NCI-H1930 (cell line): Measurements from ENCODE around the gene DCC.
A peak's percentile ranks its signal among the peaks of the same experiment; 100 is the strongest.
"Not testable (repeated sequence)": the region's sequence is repeated elsewhere in the genome, so short reads cannot be mapped to it uniquely, and the experiment has no call there.

Experiments
- DNase-seq, 2 experiments: peaks; one replicate each; lab custom pipeline; 2025; lab: John Stamatoyannopoulos, UW

Gene DCC

DNA sequence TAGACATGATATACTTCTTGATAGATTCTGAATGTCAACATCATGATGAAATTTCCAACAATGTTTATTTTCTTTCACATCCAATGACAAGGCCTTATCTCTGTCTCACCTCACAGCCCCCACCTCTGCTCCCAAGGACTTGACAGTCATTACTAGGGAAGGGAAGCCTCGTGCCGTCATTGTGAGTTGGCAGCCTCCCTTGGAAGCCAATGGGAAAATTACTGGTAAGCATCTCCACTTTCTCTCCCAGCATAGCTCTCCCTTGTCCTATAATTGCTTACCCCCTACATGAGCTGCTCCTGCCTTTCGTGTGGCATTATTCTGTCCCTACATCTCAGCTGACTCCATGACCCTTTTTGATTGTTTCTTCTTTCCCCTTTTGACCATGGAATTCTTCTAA, 1062.7 kb downstream of the DCC start:
- no peak for DNase-seq

DNA sequence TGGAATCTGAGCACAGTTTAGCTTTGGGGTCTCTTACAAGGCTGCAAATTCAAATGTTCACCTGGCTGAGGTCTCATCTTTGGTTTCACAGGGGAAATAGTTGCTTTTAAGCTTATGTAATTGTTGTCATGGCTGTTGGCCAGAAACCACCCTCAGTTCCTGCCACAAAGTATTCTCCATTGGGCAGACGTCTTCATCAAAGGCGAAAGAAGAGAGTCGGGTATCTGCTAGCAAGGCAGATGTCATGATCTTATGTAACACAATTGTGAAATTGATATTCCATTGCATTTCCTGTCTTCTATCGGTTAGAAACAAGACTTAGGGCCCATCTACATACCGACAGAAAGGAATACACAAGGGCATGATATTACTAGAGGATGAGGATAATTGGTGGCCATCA, 1068.3 kb downstream of the DCC start:
- DNase-seq = no peak

- DNase-seq = no peak
These were observed 1071.5 kb downstream of the DCC start for GRCh38 chr18:53411511-53411910.

DNA sequence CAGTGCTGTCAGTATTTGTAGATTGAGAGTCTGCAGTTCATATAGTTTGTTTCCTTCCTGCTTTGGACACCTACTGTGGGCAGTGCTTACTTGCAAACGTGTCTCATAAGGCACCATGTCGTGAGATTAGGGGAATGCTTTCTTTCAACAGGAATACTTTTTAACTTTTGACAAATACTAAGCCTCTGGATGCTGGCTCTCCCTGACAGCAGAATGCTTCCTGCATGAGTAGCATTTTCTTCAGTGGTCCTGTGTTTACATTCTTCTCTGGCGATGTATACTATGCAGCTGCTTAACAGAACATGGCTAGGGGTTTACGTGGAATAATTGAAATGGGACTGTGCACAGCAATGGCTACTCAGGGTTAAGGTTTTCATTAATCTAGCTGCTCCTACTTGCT, 1077.0 kb downstream of the DCC start:
- no peak for DNase-seq

GRCh38 chr18:53421869-53422268, 1081.9 kb downstream of the DCC start:
- DNase-seq = no peak

GRCh38 chr18:53422896-53423295, 1082.9 kb downstream of the DCC start:
- DNase-seq = no peak

DNA sequence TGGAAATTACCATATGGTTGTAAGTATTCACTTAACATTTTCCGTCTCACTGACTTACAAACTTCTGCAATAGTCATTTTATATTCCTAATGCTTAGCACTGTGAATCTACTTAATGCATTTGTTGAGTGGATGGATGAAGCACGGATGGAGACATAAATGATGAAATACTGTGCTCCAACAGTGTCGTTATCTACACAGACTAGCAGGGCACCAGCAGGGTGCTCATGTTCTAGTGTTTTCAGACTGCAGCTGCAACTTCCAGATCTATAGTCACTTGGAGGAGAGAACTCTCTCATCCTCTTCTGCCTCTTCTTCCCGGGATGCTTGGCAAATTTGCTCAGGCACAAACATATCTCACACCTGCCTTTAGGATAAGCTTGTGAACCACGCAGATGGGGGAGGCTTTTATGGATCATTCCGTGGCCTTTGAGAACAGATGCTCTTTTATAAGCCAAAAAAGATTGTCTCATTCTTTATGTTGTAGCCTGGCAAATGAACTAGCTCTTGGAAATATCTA, 1086.7 kb downstream of the DCC start:
- DNase-seq = peak; percentile 40 to 44

GRCh38 chr18:53441761-53442414, 1101.9 kb downstream of the DCC start:
- DNase-seq = no peak

DNA sequence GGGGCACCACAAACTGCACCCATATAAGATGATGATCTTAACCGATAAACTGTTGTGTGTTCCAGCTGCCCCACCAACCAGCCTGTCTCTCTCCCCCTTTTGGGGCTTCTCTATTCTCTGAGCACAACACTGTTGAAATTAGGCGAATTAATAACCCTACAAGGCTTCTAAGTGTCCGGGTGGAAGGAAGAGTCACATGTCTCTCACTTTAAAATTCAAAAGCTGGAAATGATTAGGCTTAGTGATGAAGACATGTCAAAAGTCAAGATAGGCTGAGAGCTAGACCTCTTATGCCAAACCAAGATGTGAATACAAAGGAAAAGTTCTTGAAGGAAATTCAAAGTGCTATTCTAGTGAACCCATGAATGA, 1102.4 kb downstream of the DCC start:
- no peak for DNase-seq

DNA sequence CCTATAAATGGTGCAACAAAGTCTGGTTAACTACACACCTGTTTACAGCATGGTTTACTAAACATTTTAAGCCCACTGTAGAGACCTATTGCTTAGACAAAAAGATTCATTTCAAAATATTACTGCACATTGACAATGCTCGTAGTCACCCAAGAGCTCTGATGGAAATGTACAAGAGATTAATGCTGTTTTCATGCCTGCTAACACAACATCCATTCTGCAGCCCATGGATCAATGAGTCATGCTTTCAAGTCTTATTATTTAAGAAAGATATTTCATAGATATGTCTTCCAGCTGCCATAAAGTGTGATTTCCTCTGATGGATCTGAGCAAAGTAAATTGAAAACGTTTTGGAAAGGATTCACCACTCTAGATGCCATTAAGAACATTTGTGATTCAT, 1103.3 kb downstream of the DCC start:
- DNase-seq = no peak

- no peak for DNase-seq
These were observed 1103.8 kb downstream of the DCC start for GRCh38 chr18:53443831-53444230.

DNA sequence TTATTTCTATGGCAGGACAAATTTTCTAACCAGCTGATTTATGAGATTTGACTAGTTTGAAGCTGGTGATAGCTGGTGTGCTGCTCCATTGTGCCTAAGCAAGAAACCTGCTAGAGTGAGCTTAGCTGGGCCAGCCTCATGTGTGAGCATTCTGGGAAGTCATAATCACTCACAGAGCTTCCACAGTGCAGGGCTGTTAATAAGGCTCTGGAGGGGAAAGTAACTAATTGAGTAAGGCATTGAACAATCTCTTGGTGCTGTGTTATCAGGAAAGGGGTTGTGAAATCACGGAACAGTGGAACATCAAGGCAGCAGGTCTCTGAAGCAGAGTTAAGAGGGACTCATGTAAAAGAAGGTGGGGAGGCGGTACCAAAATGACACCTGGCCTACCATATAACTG, 1111.9 kb downstream of the DCC start:
- DNase-seq = no peak

DNA sequence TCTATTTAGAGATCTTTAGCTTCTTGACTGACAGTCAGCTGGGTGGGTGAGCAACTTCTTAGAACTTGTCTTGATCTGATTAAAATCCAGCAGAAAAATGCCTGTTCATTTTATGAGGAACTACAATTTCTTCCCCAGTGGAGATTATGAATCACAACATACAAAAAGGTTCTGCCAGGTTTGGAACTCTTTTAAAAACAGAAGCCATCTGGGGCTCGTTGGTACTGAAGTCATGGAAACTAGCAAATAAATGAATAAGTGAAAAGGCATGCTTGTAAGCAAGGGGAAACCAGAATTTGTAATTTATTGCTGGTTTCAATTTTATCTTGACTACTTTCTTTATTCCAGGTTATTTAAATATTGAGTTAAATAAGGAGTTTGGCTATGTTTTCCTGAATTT, 1117.1 kb downstream of the DCC start:
- DNase-seq = no peak

DNA sequence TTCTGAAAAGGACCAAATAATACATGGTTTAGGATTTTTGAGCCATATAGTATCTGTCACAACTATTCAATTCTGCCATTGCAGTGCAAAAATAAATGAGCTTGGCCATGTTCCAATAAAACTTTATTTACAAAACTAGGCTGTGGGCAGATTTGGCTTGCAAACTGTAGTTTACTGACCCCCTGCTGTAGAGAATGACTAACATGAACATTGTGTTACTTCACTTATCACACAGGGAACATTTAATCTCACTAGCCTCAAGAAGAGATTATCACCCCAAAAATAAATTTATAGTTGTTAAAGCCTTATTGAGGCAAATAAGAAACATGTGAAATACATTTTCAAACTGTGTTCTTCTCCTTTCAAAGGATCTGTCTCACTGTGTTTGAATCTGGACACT, 1118.3 kb downstream of the DCC start:
- DNase-seq = no peak

- DNase-seq = no peak
These were observed 1119.1 kb downstream of the DCC start for GRCh38 chr18:53458944-53459580.

GRCh38 chr18:53467756-53468155, 1127.8 kb downstream of the DCC start:
- no peak for DNase-seq

DNA sequence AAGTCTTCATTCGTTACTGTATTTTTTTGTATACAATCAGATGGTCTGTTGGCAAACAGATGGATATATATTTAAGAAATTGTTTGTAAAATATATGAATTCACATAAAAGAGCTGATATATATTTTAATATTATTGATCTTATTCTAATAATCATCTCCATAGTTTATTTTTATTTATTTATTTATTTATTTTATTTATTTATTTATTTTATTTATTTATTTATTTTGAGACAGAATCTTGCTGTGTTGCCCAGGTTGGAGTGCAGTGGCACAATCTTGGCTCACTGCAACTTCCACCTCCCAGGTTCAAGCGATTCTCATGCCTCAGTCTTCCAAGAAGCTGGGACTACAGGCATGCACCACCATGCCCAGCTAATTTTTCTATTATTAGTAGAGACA, 1128.2 kb downstream of the DCC start:
- DNase-seq = not testable (repeated sequence)

- DNase-seq = no peak
These were observed 1132.5 kb downstream of the DCC start for GRCh38 chr18:53472546-53472945.

DNA sequence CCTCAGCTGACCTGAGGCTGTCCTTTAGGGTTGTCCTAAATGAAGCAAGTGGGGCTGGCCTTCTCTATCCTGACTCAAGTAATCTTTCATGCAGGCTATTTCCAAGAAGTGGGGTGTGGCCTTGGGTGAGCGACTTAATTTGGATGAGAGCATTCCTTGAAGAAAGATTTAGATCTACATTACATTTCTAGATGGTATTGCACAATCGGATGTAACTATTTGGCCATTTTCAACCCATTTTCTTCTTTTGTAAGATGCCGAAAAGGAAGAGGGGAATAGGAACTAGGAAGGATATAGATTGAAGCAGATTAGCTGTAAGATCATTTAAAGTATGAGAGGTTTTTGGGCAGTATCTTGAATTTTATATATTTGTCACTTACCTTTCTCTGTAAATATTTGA, 1138.2 kb downstream of the DCC start:
- no peak for DNase-seq

- DNase-seq = no peak
These were observed 1146.3 kb downstream of the DCC start for GRCh38 chr18:53486296-53486695.

DNA sequence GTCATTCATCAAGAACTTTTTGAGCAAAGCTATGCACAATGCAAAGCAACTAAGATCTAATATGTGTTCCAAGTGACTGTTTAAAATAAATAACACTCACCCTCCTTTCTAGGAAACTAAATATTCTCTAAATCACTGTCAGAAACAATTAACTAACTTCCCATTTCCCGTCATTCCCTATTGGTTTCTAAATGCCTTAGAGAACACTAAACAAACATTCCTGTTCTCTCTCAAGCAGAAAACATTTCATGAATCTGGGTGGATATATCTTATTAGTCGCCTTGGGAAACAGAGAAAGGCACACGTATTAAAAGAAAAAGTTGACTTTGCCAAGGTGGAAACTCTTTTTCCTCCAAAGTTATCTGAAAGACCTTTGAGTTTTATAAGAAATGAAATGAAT, 1149.3 kb downstream of the DCC start:
- no peak for DNase-seq

- DNase-seq = no peak
These were observed 1150.0 kb downstream of the DCC start for GRCh38 chr18:53490019-53490418.

DNA sequence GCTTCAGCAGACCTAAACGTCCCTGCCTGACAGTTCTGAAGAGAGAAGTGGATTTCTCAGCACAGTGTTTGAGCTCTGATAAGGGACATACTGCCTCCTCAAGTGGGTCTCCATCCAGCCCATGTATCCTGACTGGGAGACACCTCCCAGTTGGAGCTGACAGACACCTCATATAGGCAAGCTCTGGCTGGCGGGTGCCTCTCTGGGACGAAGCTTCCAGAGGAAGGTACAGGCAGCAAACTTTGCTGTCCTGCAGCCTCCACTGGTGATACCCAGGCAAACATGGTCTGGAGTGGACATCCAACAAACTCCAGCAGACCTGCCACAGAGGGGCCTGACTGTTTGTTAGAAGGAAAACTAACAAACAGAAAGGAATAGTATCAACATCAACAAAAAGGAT, 1156.0 kb downstream of the DCC start:
- DNase-seq = no peak

GRCh38 chr18:53503914-53504441, 1164.0 kb downstream of the DCC start:
- no peak for DNase-seq
